ENCODE results near the gene SH2D1B.
"Not testable (repeated sequence)": the region's sequence is repeated elsewhere in the genome, so short reads cannot be mapped to it uniquely, and the experiment has no call there.

Gene SH2D1B, protein sequence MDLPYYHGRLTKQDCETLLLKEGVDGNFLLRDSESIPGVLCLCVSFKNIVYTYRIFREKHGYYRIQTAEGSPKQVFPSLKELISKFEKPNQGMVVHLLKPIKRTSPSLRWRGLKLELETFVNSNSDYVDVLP

DNA sequence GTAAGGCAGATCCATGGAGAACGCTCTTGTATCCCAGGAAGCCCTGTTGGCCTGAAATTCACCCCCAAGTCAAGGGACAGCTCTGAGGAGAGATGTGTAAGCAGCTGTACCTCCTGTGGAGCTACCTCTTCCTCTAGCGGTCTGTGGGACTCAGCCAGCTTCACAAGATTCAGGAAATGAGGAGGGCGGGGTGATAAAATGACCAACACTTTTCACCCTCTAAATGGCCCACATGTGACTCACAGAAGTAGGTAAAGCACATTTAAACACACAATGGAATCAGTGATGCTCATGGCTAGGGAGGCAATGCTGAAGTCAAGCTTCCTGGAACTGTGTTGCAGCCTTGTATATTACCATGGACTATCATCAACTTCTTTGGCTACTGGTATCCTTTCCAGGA lies at the start of gene SH2D1B:
Gene SH2D1B, minus strand, starts transcription at position 135 of the 400 bp plus-strand sequence. Its CDS starts 120 bp downstream, at position 15.
- H3K4me1 ChIP-seq (ENCODE audit: insufficient read depth, low read length, severe bottlenecking), result no peaks in the 10 kb centered on the region
- H3K4me2 ChIP-seq (ENCODE audit: low read length), result no peak within 1 kb of the TSS
- H2AFZ ChIP-seq (ENCODE audit: low read length), result no peak within 1 kb of the TSS
- H3K27ac ChIP-seq (ENCODE audit: low read depth, low read length, poor library complexity, severe bottlenecking), result no peak within 1 kb of the TSS
- H3F3A ChIP-seq (ENCODE audit: insufficient read depth, low read length), result no peaks in the 10 kb centered on the region
- H3K4me3 ChIP-seq (ENCODE audit: low read depth, low read length, poor library complexity, severe bottlenecking), result no peak within 1 kb of the TSS
- H3K27me3 ChIP-seq (ENCODE audit: insufficient read depth, low read length), result no peaks in the 10 kb centered on the region
- no peaks in the 10 kb centered on the region for H3K79me2 ChIP-seq (ENCODE audit: insufficient read depth, low read length)
- H4K20me1 ChIP-seq (ENCODE audit: insufficient read depth, low read length), result no peaks in the 10 kb centered on the region
- H3K9me2 ChIP-seq (ENCODE audit: low read depth, low read length), result no peaks in the 10 kb centered on the region
- no peak within 1 kb of the TSS for H3K9ac ChIP-seq (ENCODE audit: low read length)
- TF ChIP-seq EZH2 (IDR thresholded peaks at IDR 0.05; ENCODE audit: borderline replicate concordance, low read length) (no peak), CTCF (IDR thresholded peaks at IDR 0.05; ENCODE audit: low read length) (no peak)
- H3K9me3 ChIP-seq (ENCODE audit: low read length), result no peaks in the 10 kb centered on the region
- no peaks in the 10 kb centered on the region for H3K36me3 ChIP-seq (ENCODE audit: insufficient read depth, low read length)

- H3K4me1 ChIP-seq (ENCODE audit: insufficient read depth, low read length, severe bottlenecking), result no peaks in the 10 kb centered on the region
- H3K79me2 ChIP-seq (ENCODE audit: insufficient read depth, low read length), result no peaks in the 10 kb centered on the region
- H3K4me3 ChIP-seq (ENCODE audit: low read depth, low read length, poor library complexity, severe bottlenecking), result no peak overlapping the region
- no peak overlapping the region for H3K9ac ChIP-seq (ENCODE audit: low read length)
- no peaks in the 10 kb centered on the region for H3K36me3 ChIP-seq (ENCODE audit: insufficient read depth, low read length)
- H3F3A ChIP-seq (ENCODE audit: insufficient read depth, low read length), result no peaks in the 10 kb centered on the region
- no peak overlapping the region for H3K4me2 ChIP-seq (ENCODE audit: low read length)
- no peak overlapping the region for H3K27ac ChIP-seq (ENCODE audit: low read depth, low read length, poor library complexity, severe bottlenecking)
- H2AFZ ChIP-seq (ENCODE audit: low read length), result no peak overlapping the region
- no peaks in the 10 kb centered on the region for H4K20me1 ChIP-seq (ENCODE audit: insufficient read depth, low read length)
- no peak for TF ChIP-seq EZH2 (IDR thresholded peaks at IDR 0.05; ENCODE audit: borderline replicate concordance, low read length)
- no peak for TF ChIP-seq CTCF (IDR thresholded peaks at IDR 0.05; ENCODE audit: low read length)
- H3K9me3 ChIP-seq (ENCODE audit: low read length), result no peaks in the 10 kb centered on the region
- no peaks in the 10 kb centered on the region for H3K27me3 ChIP-seq (ENCODE audit: insufficient read depth, low read length)
- no peaks in the 10 kb centered on the region for H3K9me2 ChIP-seq (ENCODE audit: low read depth, low read length)
Observed at GRCh38 chr1:162458236-162458635, 46.3 kb upstream of the SH2D1B start.

- Histone ChIP-seq H3K4me3 (ENCODE audit: low read depth, low read length, poor library complexity, severe bottlenecking) (no peak overlapping the region), H3K4me2 (ENCODE audit: low read length) (no peak overlapping the region), H3K9me3 (ENCODE audit: low read length) (no peaks in the 10 kb centered on the region), H3K27ac (ENCODE audit: low read depth, low read length, poor library complexity, severe bottlenecking) (no peak overlapping the region), H3K27me3 (ENCODE audit: insufficient read depth, low read length) (no peaks in the 10 kb centered on the region), H3K9me2 (ENCODE audit: low read depth, low read length) (no peaks in the 10 kb centered on the region), H2AFZ (ENCODE audit: low read length) (no peak overlapping the region), H3K9ac (ENCODE audit: low read length) (no peak overlapping the region), H3K4me1 (ENCODE audit: insufficient read depth, low read length, severe bottlenecking) (no peaks in the 10 kb centered on the region), H3K79me2 (ENCODE audit: insufficient read depth, low read length) (no peaks in the 10 kb centered on the region), H3K36me3 (ENCODE audit: insufficient read depth, low read length) (no peaks in the 10 kb centered on the region), H4K20me1 (ENCODE audit: insufficient read depth, low read length) (no peaks in the 10 kb centered on the region), H3F3A (ENCODE audit: insufficient read depth, low read length) (no peaks in the 10 kb centered on the region)
- TF ChIP-seq EZH2 (IDR thresholded peaks at IDR 0.05; ENCODE audit: borderline replicate concordance, low read length) (no peak), CTCF (IDR thresholded peaks at IDR 0.05; ENCODE audit: low read length) (no peak)
Observed at GRCh38 chr1:162456323-162456722, 44.4 kb upstream of the SH2D1B start.

GRCh38 chr1:162454361-162454760 lies 42.4 kb upstream of the SH2D1B start:
- H3K27me3 ChIP-seq (ENCODE audit: insufficient read depth, low read length); H3K27ac ChIP-seq (ENCODE audit: low read depth, low read length, poor library complexity, severe bottlenecking); H4K20me1 ChIP-seq (ENCODE audit: insufficient read depth, low read length); H3K79me2 ChIP-seq (ENCODE audit: insufficient read depth, low read length); H3K9ac ChIP-seq (ENCODE audit: low read length); H3K4me3 ChIP-seq (ENCODE audit: low read depth, low read length, poor library complexity, severe bottlenecking); H3K4me1 ChIP-seq (ENCODE audit: insufficient read depth, low read length, severe bottlenecking); H3K9me3 ChIP-seq (ENCODE audit: low read length); H3K9me2 ChIP-seq (ENCODE audit: low read depth, low read length); H2AFZ ChIP-seq (ENCODE audit: low read length); H3K4me2 ChIP-seq (ENCODE audit: low read length); H3K36me3 ChIP-seq (ENCODE audit: insufficient read depth, low read length); H3F3A ChIP-seq (ENCODE audit: insufficient read depth, low read length): not testable (repeated sequence)

Measured in OCI-LY1 (cell line).